Epithelial cell of esophagus (primary cell): ENCODE data around the gene BMPR1A.

Experiments used
- DNase-seq: peaks from one replicate; pipeline ENCODE4 v3.0.0; 2010; ENCODE audit warnings: low read depth
- H3K4me3 ChIP-seq: 2 replicates; pipeline ENCODE4 v1.5.1; 2011; ENCODE audit warnings: mild to moderate bottlenecking, low read length, control low read depth
- TF ChIP-seq, protein P1 (sequence below): IDR thresholded peaks from 2 replicates; pipeline ENCODE4 v1.5.1; 2011; ENCODE audit warnings: low read depth, mild to moderate bottlenecking, low read length, control low read depth, inconsistent platforms; ENCODE audit not compliant: insufficient read depth; ENCODE audit errors: missing control alignments

BMPR1A gene

DNA sequence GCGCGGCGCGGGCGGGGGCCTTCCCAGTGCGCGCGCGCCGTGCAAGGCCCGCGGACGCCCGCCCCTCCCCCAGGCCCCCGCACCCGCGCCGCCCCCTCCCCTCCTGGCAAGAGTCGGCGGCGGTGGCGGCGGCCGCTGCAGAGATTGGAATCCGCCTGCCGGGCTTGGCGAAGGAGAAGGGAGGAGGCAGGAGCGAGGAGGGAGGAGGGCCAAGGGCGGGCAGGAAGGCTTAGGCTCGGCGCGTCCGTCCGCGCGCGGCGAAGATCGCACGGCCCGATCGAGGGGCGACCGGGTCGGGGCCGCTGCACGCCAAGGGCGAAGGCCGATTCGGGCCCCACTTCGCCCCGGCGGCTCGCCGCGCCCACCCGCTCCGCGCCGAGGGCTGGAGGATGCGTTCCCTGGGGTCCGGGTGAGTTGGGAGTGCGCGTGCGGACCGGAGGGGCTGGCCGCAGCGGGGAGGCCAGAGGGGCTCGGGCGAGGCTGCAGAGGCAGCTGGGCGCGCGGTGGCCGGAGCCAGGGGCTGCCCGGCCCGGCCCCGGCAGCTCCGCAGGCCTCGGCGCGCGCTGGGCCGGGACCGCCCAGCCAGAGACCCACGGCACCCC lies at the start of gene BMPR1A:
Gene BMPR1A (plus strand): TSS at position 109 of the 602 bp plus-strand sequence. CDS start 119,400 bp downstream, outside the sequence.
- peak; percentile 89 for DNase-seq
- peak within 1 kb of the TSS; percentile 74 for H3K4me3 ChIP-seq
- TF ChIP-seq, protein P1, sequence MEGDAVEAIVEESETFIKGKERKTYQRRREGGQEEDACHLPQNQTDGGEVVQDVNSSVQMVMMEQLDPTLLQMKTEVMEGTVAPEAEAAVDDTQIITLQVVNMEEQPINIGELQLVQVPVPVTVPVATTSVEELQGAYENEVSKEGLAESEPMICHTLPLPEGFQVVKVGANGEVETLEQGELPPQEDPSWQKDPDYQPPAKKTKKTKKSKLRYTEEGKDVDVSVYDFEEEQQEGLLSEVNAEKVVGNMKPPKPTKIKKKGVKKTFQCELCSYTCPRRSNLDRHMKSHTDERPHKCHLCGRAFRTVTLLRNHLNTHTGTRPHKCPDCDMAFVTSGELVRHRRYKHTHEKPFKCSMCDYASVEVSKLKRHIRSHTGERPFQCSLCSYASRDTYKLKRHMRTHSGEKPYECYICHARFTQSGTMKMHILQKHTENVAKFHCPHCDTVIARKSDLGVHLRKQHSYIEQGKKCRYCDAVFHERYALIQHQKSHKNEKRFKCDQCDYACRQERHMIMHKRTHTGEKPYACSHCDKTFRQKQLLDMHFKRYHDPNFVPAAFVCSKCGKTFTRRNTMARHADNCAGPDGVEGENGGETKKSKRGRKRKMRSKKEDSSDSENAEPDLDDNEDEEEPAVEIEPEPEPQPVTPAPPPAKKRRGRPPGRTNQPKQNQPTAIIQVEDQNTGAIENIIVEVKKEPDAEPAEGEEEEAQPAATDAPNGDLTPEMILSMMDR, result no peak

DNA sequence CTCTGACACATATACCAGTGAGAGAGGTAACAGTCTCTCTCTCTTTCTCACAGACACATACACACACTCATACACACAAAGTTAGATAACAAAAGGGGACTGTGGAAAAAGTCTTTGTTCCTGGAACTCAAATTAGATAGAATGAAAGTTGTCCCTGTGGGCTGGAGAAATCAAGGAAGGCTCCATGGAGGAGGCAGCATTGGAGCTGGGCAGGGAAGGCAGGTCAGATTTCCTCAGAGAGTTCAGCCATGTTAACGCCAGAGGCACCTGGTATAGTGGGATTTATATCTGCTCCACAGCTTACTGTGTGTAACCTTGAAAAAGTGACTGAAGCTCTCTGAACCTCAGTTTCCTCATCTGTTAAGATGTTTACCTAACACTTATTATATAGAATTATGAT lies 49.4 kb upstream of the BMPR1A start:
- TF ChIP-seq, protein P1, result no peak
- DNase-seq, result no peak
- no peak overlapping the region for H3K4me3 ChIP-seq

DNA sequence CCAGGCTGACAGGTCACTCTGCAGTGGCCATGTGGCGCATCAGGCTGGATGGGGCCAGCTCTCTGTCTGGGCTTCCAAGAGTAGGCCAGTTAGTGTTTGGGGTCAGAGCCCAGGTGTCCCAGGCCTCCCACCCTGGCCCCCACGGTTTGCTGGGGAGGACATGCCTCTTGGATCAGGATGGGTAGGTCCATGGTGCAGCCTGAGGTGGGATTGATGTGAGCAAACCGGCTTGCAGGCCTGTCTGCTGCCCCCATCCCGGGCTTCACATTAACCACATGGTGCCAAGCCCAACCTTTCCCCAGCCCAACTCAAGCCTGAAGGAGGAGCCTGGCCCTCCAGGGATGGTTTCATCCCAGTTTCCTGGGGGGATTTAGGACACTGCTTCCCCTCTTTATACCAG lies 48.9 kb upstream of the BMPR1A start:
- DNase-seq, result no peak
- TF ChIP-seq, protein P1, result no peak
- H3K4me3 ChIP-seq, result no peak overlapping the region

DNA sequence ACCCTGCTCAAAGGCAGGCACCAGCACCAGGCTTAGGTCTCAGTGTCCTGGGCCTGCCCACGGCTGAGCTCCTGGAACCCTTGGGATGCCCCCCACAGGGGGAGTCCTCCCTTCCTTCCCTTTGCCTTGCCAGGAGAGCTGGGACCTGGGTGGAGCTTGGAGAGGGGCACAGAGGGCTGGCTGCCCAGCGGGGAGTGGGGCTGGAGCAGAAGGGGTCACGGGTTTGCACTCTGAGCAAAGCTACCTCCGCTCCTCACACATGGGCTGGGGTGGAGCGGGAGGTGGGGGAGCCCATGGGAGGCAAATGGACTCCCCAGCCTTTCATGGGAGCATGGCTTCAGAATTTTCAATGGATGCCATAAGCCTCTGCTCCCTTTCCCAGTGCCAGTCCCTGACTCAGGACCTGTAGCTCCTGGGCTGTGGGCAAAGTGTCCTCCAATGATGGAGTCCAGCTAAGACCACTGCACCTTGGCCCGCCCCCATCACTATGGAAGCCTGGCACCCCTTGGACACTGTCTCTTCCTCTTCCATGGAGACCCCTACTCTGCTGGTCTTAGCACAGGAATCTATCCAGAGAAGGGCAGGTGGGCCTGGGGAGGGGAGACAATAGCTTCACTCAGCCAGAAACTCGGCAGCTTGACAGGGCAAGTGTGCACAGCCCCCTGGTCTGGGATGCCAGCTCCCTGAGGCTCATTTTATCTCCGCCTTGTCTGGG lies 48.2 kb upstream of the BMPR1A start:
- TF ChIP-seq, protein P1, result no peak
- DNase-seq, result no peak
- H3K4me3 ChIP-seq, result no peak overlapping the region

DNA sequence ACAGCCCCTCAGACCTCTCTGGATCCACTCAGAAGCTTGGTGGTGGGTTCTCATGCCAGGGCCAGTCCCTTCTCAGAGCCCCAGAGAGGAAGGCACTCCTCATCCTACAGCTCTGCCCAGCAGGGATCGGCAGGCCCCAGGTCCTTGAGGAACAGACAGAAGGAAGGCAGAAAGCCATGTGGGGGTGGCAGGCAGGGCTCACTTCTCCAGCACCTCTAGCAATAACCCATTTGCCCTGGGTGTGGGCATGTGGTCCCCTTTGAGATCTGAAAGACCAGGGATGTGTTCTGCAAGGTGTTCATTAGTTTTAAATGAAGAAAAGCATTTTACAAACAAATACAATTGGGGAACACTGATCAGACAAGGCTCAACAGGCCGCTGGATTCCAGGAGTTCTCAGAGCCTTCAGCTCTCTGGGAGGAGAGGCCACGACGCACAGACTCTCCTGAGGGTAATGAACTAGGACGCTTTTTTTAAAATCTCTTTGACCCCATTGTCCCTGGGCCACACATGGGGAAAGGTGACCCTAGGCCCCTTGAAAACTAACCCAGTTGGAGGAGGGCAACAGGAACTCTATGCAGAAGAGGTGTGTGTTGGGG lies 47.5 kb upstream of the BMPR1A start:
- no peak for DNase-seq
- H3K4me3 ChIP-seq, result no peak overlapping the region
- TF ChIP-seq, protein P1, result no peak

DNA sequence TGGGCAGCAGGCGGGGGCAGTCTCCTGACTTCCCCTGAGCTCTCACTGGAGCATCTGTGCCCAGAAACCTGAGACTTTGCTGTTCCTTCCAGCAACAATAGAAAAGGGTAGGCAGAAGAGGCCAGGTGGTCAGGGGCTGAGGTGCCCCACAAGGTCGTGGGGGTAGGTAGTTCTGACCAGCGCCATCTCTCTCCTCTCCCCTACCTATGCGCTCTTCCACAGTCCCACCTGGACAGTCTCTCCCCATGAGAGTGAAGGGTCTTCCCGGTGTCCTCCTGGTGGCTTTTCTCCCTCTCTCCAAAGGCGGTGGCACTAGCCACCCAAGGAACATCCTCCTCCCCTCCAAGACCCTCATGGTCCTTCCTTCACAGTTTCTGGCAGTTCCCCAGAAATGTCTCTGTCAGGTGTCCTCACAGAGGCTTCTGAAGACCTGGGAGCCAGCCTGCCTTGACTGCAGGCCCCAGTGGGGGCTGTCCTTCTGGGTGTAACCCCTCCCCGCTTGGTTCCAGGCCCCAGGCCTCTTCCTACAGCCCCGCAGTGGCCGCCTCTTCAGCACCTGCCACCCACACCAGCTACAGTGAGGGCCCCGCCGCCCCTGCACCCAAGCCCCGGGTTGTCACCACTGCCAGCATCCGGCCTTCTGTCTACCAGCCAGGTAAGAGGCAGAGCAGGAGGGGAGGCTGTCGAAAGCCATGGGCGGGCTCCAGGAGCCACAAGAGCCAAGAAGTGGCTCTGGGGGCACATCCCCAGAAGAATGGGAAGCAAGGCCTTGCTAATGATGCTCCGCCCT lies 46.8 kb upstream of the BMPR1A start:
- H3K4me3 ChIP-seq, result no peak overlapping the region
- DNase-seq, result no peak
- TF ChIP-seq, protein P1, result no peak
